IMR-90 (cell line): ENCODE measurements around the gene PTPRU. TPM values are rescaled to one million over a fixed set of nuclear protein-coding genes. Genes with fewer than 3 reads are reported as not detected.

Experiments
- ATAC-seq: fragments of 200-7000 bp; cut with Tn5 transposase; 2 replicates; pipeline ENCODE4 v1.9.1; 2020; ENCODE audit warnings: low read depth, mild to moderate bottlenecking, moderate library complexity
- BruUV-seq: library from RNA; stranded (reverse); fragments of 400-500 nt; replicated peaks from 2 replicates; lab custom pipeline; 2021; lab: Mats Ljungman, UMichigan
- CTCF ChIA-PET: fragments of 300-600 bp; formaldehyde crosslinking; extraction: SDS; loops from one replicate; lab custom pipeline; 2021; ENCODE audit warnings: antibody characterized with exemption; lab: Yijun Ruan, JAX
- POLR2A ChIA-PET: fragments of 300-600 bp; sonication (Branson Sonifier 250); formaldehyde crosslinking; loops from one replicate; lab custom pipeline; 2022; ENCODE audit warnings: antibody characterized with exemption; ENCODE audit not compliant: unreplicated experiment; lab: Charles Lee
- DNase-seq: peaks from one replicate; pipeline ENCODE4 v3.0.0; 2013
- H2AFZ ChIP-seq: replicated peaks from 2 replicates; pipeline ENCODE3; 2013; ENCODE audit warnings: low read length, mild to moderate bottlenecking; ENCODE audit not compliant: poor library complexity
- H2AK5ac ChIP-seq: 2 replicates; pipeline ENCODE4 v1.6.1; 2013; ENCODE audit warnings: low read depth, low read length, inconsistent platforms
- H2AK9ac ChIP-seq: replicated peaks from 2 replicates; pipeline ENCODE3; 2013; ENCODE audit warnings: mild to moderate bottlenecking, low read depth, low read length, moderate library complexity; ENCODE audit not compliant: poor library complexity
- H2BK120ac ChIP-seq: 2 replicates; pipeline ENCODE4 v1.6.1; 2013; ENCODE audit warnings: low read depth, low read length, inconsistent platforms
- H2BK15ac ChIP-seq: 3 replicates; pipeline ENCODE4 v1.6.1; 2013; ENCODE audit warnings: low read depth, low read length, inconsistent platforms
- H2BK20ac ChIP-seq: 2 replicates; pipeline ENCODE4 v1.6.1; 2013; ENCODE audit warnings: low read depth, mild to moderate bottlenecking, inconsistent platforms, low read length, moderate library complexity
- H2BK5ac ChIP-seq: 2 replicates; pipeline ENCODE4 v1.6.1; 2013; ENCODE audit warnings: mild to moderate bottlenecking, low read depth, low read length, inconsistent platforms; ENCODE audit not compliant: poor library complexity, severe bottlenecking
- H3K14ac ChIP-seq: replicated peaks from 2 replicates; pipeline ENCODE4 v1.6.1; 2013; ENCODE audit warnings: low read depth, low read length, inconsistent platforms
- H3K18ac ChIP-seq: 2 replicates; pipeline ENCODE4 v1.6.1; 2013; ENCODE audit warnings: low read depth, low read length, control low read depth
- H3K23ac ChIP-seq: 2 replicates; pipeline ENCODE4 v1.6.1; 2013; ENCODE audit warnings: low read depth, low read length, inconsistent platforms
- H3K27ac ChIP-seq: 2 replicates; pipeline ENCODE4 v1.5.1; 2013; ENCODE audit warnings: mild to moderate bottlenecking, control low read depth, low read length; ENCODE audit not compliant: insufficient read depth
- H3K27me3 ChIP-seq: 2 replicates; pipeline ENCODE4 v1.6.1; 2013; ENCODE audit warnings: low read length; ENCODE audit not compliant: control insufficient read depth, insufficient read depth
- H3K36me3 ChIP-seq: 2 replicates; pipeline ENCODE4 v1.6.1; 2013; ENCODE audit warnings: low read length, mixed read lengths; ENCODE audit not compliant: control insufficient read depth, insufficient read depth
- H3K4ac ChIP-seq: 2 replicates; pipeline ENCODE4 v1.6.1; 2013; ENCODE audit warnings: low read depth, low read length, inconsistent platforms
- H3K4me1 ChIP-seq: 2 replicates; pipeline ENCODE4 v1.6.1; 2013; ENCODE audit warnings: low read length, mixed read lengths; ENCODE audit not compliant: control insufficient read depth, insufficient read depth
- H3K4me2 ChIP-seq: 2 replicates; pipeline ENCODE4 v1.6.1; 2013; ENCODE audit warnings: low read depth, mild to moderate bottlenecking, control low read depth, low read length, moderate library complexity
- H3K4me3 ChIP-seq: 2 replicates; pipeline ENCODE4 v1.5.1; 2013; ENCODE audit warnings: low read depth, mild to moderate bottlenecking, control low read depth, low read length, moderate library complexity; ENCODE audit not compliant: insufficient read depth
- H3K56ac ChIP-seq: 2 replicates; pipeline ENCODE4 v1.6.1; 2013; ENCODE audit warnings: low read length, inconsistent platforms; ENCODE audit not compliant: insufficient read depth; ENCODE audit errors: extremely low read depth
- H3K79me1 ChIP-seq, 2 experiments: 2 replicates each; pipeline ENCODE4 v1.6.1; 2013; ENCODE audit warnings: low read length in 2 of 2, inconsistent platforms in 1 of 2, low read depth in 1 of 2
- H3K9ac ChIP-seq: 2 replicates; pipeline ENCODE4 v1.6.1; 2013; ENCODE audit warnings: low read depth, low read length, control low read depth
- H3K9me1 ChIP-seq: 2 replicates; pipeline ENCODE4 v1.6.1; 2013; ENCODE audit warnings: low read length, inconsistent platforms; ENCODE audit not compliant: insufficient read depth
- H3K9me3 ChIP-seq: 2 replicates; pipeline ENCODE4 v1.6.1; 2013; ENCODE audit warnings: low read length; ENCODE audit not compliant: control insufficient read depth, insufficient read depth
- H4K20me1 ChIP-seq: 2 replicates; pipeline ENCODE4 v1.6.1; 2013; ENCODE audit warnings: low read length, inconsistent platforms; ENCODE audit not compliant: insufficient read depth
- H4K5ac ChIP-seq: 2 replicates; pipeline ENCODE4 v1.6.1; 2013; ENCODE audit warnings: mild to moderate bottlenecking, low read depth, low read length, control low read depth
- H4K8ac ChIP-seq, 2 experiments: 2 replicates each; pipeline ENCODE4 v1.6.1; 2013; ENCODE audit warnings: low read depth in 2 of 2, low read length in 2 of 2, control low read depth in 1 of 2, inconsistent platforms in 1 of 2
- H4K91ac ChIP-seq: 2 replicates; pipeline ENCODE4 v1.6.1; 2013; ENCODE audit warnings: low read depth, low read length, inconsistent platforms; ENCODE audit not compliant: insufficient read depth
- BHLHE40 ChIP-seq: fragments of 150-350 bp; IDR thresholded peaks from 2 replicates; pipeline ENCODE4 v1.6.1; 2016; ENCODE audit warnings: mild to moderate bottlenecking, low read depth, low read length
- MAFK ChIP-seq: IDR thresholded peaks from 2 replicates; pipeline ENCODE4 v1.6.1; 2012; ENCODE audit warnings: low read depth, low read length, improper control_type of control experiment
- MXI1 ChIP-seq: IDR thresholded peaks from 2 replicates; pipeline ENCODE4 v1.6.1; 2012; ENCODE audit warnings: low read depth, mild to moderate bottlenecking, low read length, moderate library complexity, borderline replicate concordance
- SMC3 ChIP-seq: fragments of 150-350 bp; IDR thresholded peaks from 2 replicates; pipeline ENCODE4 v1.6.1; 2016; ENCODE audit warnings: low read depth, mild to moderate bottlenecking, antibody characterized with exemption, low read length, moderate library complexity
- USF2 ChIP-seq: fragments of 150-350 bp; IDR thresholded peaks from 2 replicates; pipeline ENCODE4 v1.6.1; 2017; ENCODE audit warnings: mild to moderate bottlenecking, antibody characterized with exemption, low read length, low read depth
- WGBS, 2 experiments: methylation state at CpG; one replicate each; pipeline versions ENCODE4 v1.1.5 to v1.1.7; 2013; ENCODE audit warnings: missing lambda C conversion rate in 2 of 2; ENCODE audit not compliant: insufficient read length in 1 of 2; ENCODE audit errors: extremely low coverage in 2 of 2; 5-methylcytosine and 5-hydroxymethylcytosine counted together
- dilution Hi-C: fragments of 300-500 bp; cut with HindIII; formaldehyde crosslinking; loops from one replicate; pipeline ENCODE4 v1.14.3; 2018; ENCODE audit warnings: low sequenced_read_pairs; ENCODE audit not compliant: unreplicated experiment
- in situ Hi-C: fragments of 300-500 bp; cut with MboI; formaldehyde crosslinking; loops from 3 replicates; pipeline ENCODE4 v1.14.3; 2019; ENCODE audit warnings: low sequenced_read_pairs, inconsistent platforms, mixed read lengths
- intact Hi-C: fragments of 100-400 bp; cut with micrococcal nuclease; formaldehyde crosslinking; loops from 2 replicates; pipeline ENCODE4 v1.10.0; 2022
- polyA plus RNA-seq, 3 experiments: library from polyadenylated mRNA; depleted of rRNA; stranded (reverse); fragments of >200 nt; gene quantifications; 2 replicates each; pipeline ENCODE4 v1.2.3, GENCODE V29; 2012; ENCODE audit warnings: low replicate concordance in 1 of 3
- total RNA-seq: library from RNA; depleted of rRNA; stranded (reverse); fragments of >200 nt; gene quantifications from 2 replicates; pipeline ENCODE4 v1.2.3, GENCODE V29; 2012
- TF ChIP-seq, protein P1 (sequence below): conservative IDR thresholded peaks from 2 replicates; pipeline ENCODE4 v1.5.1; 2012; ENCODE audit warnings: mild to moderate bottlenecking, low read depth, low read length, improper control_type of control experiment
- TF ChIP-seq, protein P2 (sequence below): fragments of 150-350 bp; IDR thresholded peaks from 2 replicates; pipeline ENCODE4 v1.6.1; 2016; ENCODE audit warnings: low read depth, mild to moderate bottlenecking, low read length, moderate library complexity, borderline replicate concordance

The PTPRU gene
- total and polyA plus RNA-seq, 2 of the 4 experiments (the other 2 are of a cell fraction), result 7.0 to 10.7 TPM

- intact Hi-C loops (no loop called here), dilution Hi-C loops (no loop called here), in situ Hi-C loops (no loop called here)
- no peak overlapping the region for H2BK15ac ChIP-seq
- ChIA-PET CTCF (interaction anchor here (1.1 kb wide), 1 partner anchor 13 kb away, joined by 3 read pairs; no protein-coding TSS in a partner anchor), POLR2A (no interaction called here)
- no peaks in the 10 kb centered on the region for H3K36me3 ChIP-seq
- H4K8ac ChIP-seq, result no peak overlapping the region
- H4K20me1 ChIP-seq, result no peaks in the 10 kb centered on the region; the same call in 1 of the 2 replicates
- no peak overlapping the region for H2BK120ac ChIP-seq
- no peak overlapping the region for H2AK9ac ChIP-seq
- H3K9ac ChIP-seq, result no peak overlapping the region
- H3K23ac ChIP-seq, result no peak overlapping the region
- TF ChIP-seq BHLHE40 (no peak), MXI1 (no peak), USF2 (no peak), MAFK (no peak), SMC3 (no peak)
- TF ChIP-seq, protein P1, sequence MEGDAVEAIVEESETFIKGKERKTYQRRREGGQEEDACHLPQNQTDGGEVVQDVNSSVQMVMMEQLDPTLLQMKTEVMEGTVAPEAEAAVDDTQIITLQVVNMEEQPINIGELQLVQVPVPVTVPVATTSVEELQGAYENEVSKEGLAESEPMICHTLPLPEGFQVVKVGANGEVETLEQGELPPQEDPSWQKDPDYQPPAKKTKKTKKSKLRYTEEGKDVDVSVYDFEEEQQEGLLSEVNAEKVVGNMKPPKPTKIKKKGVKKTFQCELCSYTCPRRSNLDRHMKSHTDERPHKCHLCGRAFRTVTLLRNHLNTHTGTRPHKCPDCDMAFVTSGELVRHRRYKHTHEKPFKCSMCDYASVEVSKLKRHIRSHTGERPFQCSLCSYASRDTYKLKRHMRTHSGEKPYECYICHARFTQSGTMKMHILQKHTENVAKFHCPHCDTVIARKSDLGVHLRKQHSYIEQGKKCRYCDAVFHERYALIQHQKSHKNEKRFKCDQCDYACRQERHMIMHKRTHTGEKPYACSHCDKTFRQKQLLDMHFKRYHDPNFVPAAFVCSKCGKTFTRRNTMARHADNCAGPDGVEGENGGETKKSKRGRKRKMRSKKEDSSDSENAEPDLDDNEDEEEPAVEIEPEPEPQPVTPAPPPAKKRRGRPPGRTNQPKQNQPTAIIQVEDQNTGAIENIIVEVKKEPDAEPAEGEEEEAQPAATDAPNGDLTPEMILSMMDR, result no peak
- TF ChIP-seq, protein P2, sequence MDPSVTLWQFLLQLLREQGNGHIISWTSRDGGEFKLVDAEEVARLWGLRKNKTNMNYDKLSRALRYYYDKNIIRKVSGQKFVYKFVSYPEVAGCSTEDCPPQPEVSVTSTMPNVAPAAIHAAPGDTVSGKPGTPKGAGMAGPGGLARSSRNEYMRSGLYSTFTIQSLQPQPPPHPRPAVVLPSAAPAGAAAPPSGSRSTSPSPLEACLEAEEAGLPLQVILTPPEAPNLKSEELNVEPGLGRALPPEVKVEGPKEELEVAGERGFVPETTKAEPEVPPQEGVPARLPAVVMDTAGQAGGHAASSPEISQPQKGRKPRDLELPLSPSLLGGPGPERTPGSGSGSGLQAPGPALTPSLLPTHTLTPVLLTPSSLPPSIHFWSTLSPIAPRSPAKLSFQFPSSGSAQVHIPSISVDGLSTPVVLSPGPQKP, result no peak
- H3K79me1 ChIP-seq, result no peaks in the 10 kb centered on the region; a peak in 1 of 4 replicates
- H3K56ac ChIP-seq, result no peak overlapping the region
- H2BK20ac ChIP-seq, result no peak overlapping the region
- H3K4me3 ChIP-seq, result no peak overlapping the region
- no peak overlapping the region for H3K4me2 ChIP-seq
- WGBS, 2 experiments, result 94% methylated on average over 4 of the region's 16 CpGs; no CpG with 5 or more reads in 1 of the 2 experiments
- no peak overlapping the region for H2AK5ac ChIP-seq
- H2AFZ ChIP-seq, result no peak overlapping the region
- ATAC-seq (no peak), DNase-seq (no peak)
- H3K27ac ChIP-seq, result no peak overlapping the region
- no peak overlapping the region for H4K91ac ChIP-seq
- 0 out of 2 replicates have a peak, but pooled peaks cover 8% of the 10 kb centered on the region for H3K9me1 ChIP-seq
- no TSS peak for BruUV-seq
- H4K5ac ChIP-seq, result no peak overlapping the region
- H3K4me1 ChIP-seq, result peaks cover 8% of the 10 kb centered on the region; the same call in 1 of the 2 replicates
- no peaks in the 10 kb centered on the region for H3K27me3 ChIP-seq
- H3K14ac ChIP-seq, result no peak overlapping the region
- no peaks in the 10 kb centered on the region for H3K9me3 ChIP-seq
- H3K4ac ChIP-seq, result no peak overlapping the region
- H3K18ac ChIP-seq, result no peak overlapping the region
- H2BK5ac ChIP-seq, result no peak overlapping the region
These were observed 22.1 kb downstream of the PTPRU start for GRCh38 chr1:29258189-29258975.
